SU-DHL-6 (cell line): ENCODE data around the gene ADAMTS17.

Experiments used
- H2AFZ ChIP-seq: fragments of 200-600 bp; sonication (generic); 2 replicates; pipeline ENCODE4 v1.6.1; 2014; ENCODE audit warnings: low read depth, mild to moderate bottlenecking, moderate library complexity, mixed read lengths, antibody characterized with exemption, low read length; ENCODE audit not compliant: severe bottlenecking
- H3F3A ChIP-seq: fragments of 200-600 bp; shearing (Covaris generic); 2 replicates; pipeline ENCODE4 v1.6.0; 2016; ENCODE audit warnings: antibody characterized with exemption, mild to moderate bottlenecking; ENCODE audit not compliant: insufficient read depth
- H3K27ac ChIP-seq: fragments of 200-600 bp; sonication (generic); 2 replicates; pipeline ENCODE4 v1.5.1; 2016; ENCODE audit warnings: low read depth, mild to moderate bottlenecking, low read length, moderate library complexity, mixed read lengths
- H3K27me3 ChIP-seq: fragments of 200-600 bp; sonication (generic), shearing (Covaris generic); 2 replicates; pipeline ENCODE4 v1.6.0; 2014; ENCODE audit warnings: mild to moderate bottlenecking, low read length
- H3K36me3 ChIP-seq: fragments of 200-600 bp; sonication (generic); 2 replicates; pipeline ENCODE4 v1.6.1; 2014; ENCODE audit warnings: mild to moderate bottlenecking, low read length, mixed read lengths
- H3K4me2 ChIP-seq: fragments of 300-600, 200-600 bp; shearing (Covaris generic), sonication (generic); 2 replicates; pipeline ENCODE4 v1.6.0; 2014; ENCODE audit warnings: low read length, low read depth, mild to moderate bottlenecking; ENCODE audit not compliant: poor library complexity, severe bottlenecking
- H3K4me3 ChIP-seq: fragments of 200-600 bp; sonication (generic); 2 replicates; pipeline ENCODE4 v1.5.1; 2014; ENCODE audit warnings: antibody characterized with exemption, low read length, mild to moderate bottlenecking, mixed read lengths; ENCODE audit not compliant: insufficient read depth, poor library complexity, severe bottlenecking
- H3K79me2 ChIP-seq: fragments of 200-600 bp; sonication (generic); 2 replicates; pipeline ENCODE4 v1.6.1; 2014; ENCODE audit warnings: mild to moderate bottlenecking, low read length, moderate library complexity; ENCODE audit not compliant: insufficient read depth
- H3K9ac ChIP-seq: fragments of 200-600 bp; sonication (generic); 2 replicates; pipeline ENCODE4 v1.7.0; 2014; ENCODE audit warnings: mild to moderate bottlenecking, low read length
- H3K9me2 ChIP-seq: fragments of 200-600 bp; sonication (generic); replicated peaks from 2 replicates; pipeline ENCODE4 v1.6.1; 2014; ENCODE audit warnings: low read length; ENCODE audit not compliant: insufficient read depth
- H3K9me3 ChIP-seq: fragments of 200-600 bp; sonication (generic); 2 replicates; pipeline ENCODE4 v1.6.1; 2014; ENCODE audit warnings: low read length, mixed read lengths; ENCODE audit not compliant: insufficient read depth
- H4K20me1 ChIP-seq: fragments of 200-600 bp; sonication (generic); 2 replicates; pipeline ENCODE4 v1.6.1; 2014; ENCODE audit warnings: low read depth, mild to moderate bottlenecking, antibody characterized with exemption, low read length, moderate library complexity, mixed read lengths
- CTCF ChIP-seq: fragments of 200-600 bp; sonication (generic); IDR thresholded peaks from one replicate; pipeline ENCODE4 v1.5.1; 2017; ENCODE audit warnings: antibody characterized with exemption, mild to moderate bottlenecking, low read length, moderate library complexity; ENCODE audit not compliant: insufficient read depth, poor library complexity, severe bottlenecking
- EZH2phosphoT487 ChIP-seq: fragments of 200-600 bp; sonication (generic), shearing (Covaris generic); conservative IDR thresholded peaks from 2 replicates; pipeline ENCODE4 v1.6.1; 2018; ENCODE audit warnings: mild to moderate bottlenecking, antibody characterized with exemption, low read length, moderate library complexity, mixed read lengths

Gene ADAMTS17

GRCh38 chr15:100218434-100218833 is 123.3 kb downstream of the ADAMTS17 start:
- no peak for TF ChIP-seq EZH2phosphoT487

GRCh38 chr15:100216182-100216581 is 125.6 kb downstream of the ADAMTS17 start:
- TF ChIP-seq EZH2phosphoT487 (no peak), CTCF (no peak)
- no peak overlapping the region for H3K9ac ChIP-seq
- no peaks in the 10 kb centered on the region for H3K79me2 ChIP-seq
- H3K9me3 ChIP-seq: no peaks in the 10 kb centered on the region
- H3K4me3 ChIP-seq: no peak overlapping the region
- no peaks in the 10 kb centered on the region for H3F3A ChIP-seq
- H3K4me2 ChIP-seq: no peak overlapping the region
- H4K20me1 ChIP-seq: no peaks in the 10 kb centered on the region
- H3K27me3 ChIP-seq: no peaks in the 10 kb centered on the region
- H3K9me2 ChIP-seq: no peaks in the 10 kb centered on the region
- no peaks in the 10 kb centered on the region for H3K36me3 ChIP-seq
- H2AFZ ChIP-seq: no peak overlapping the region
- H3K27ac ChIP-seq: no peak overlapping the region

More at GRCh38 chr15:100218434-100218833, 123.3 kb downstream of the ADAMTS17 start:
- H4K20me1 ChIP-seq: no peaks in the 10 kb centered on the region
- no peaks in the 10 kb centered on the region for H3K9me3 ChIP-seq
- H3K4me2 ChIP-seq: no peak overlapping the region
- H3K27ac ChIP-seq: no peak overlapping the region
- H3K9me2 ChIP-seq: no peaks in the 10 kb centered on the region
- no peak overlapping the region for H2AFZ ChIP-seq
- H3K27me3 ChIP-seq: no peaks in the 10 kb centered on the region
- H3K79me2 ChIP-seq: no peaks in the 10 kb centered on the region
- no peaks in the 10 kb centered on the region for H3F3A ChIP-seq
- no peak overlapping the region for H3K9ac ChIP-seq
- no peaks in the 10 kb centered on the region for H3K36me3 ChIP-seq
- H3K4me3 ChIP-seq: no peak overlapping the region

- no peak overlapping the region for H3K9ac ChIP-seq
- no peak overlapping the region for H3K4me2 ChIP-seq
- H2AFZ ChIP-seq: no peak overlapping the region
- no peak overlapping the region for H3K27ac ChIP-seq
- H3K36me3 ChIP-seq: no peaks in the 10 kb centered on the region
- no peaks in the 10 kb centered on the region for H3K79me2 ChIP-seq
- H3K4me3 ChIP-seq: no peak overlapping the region
- no peaks in the 10 kb centered on the region for H3K27me3 ChIP-seq
- H3K9me2 ChIP-seq: no peaks in the 10 kb centered on the region
- no peaks in the 10 kb centered on the region for H3K9me3 ChIP-seq
- no peaks in the 10 kb centered on the region for H4K20me1 ChIP-seq
- no peaks in the 10 kb centered on the region for H3F3A ChIP-seq
- no peak for TF ChIP-seq EZH2phosphoT487
- TF ChIP-seq CTCF: no peak
Measured at GRCh38 chr15:100215843-100216169, 126.0 kb downstream of the ADAMTS17 start.

GRCh38 chr15:100215031-100215842 is 126.5 kb downstream of the ADAMTS17 start:
- Histone ChIP-seq H3K27ac (no peak overlapping the region), H3K4me2 (no peak overlapping the region), H3K79me2 (no peaks in the 10 kb centered on the region), H3K4me3 (no peak overlapping the region), H3K27me3 (no peaks in the 10 kb centered on the region), H2AFZ (no peak overlapping the region), H3K9me3 (no peaks in the 10 kb centered on the region), H3K36me3 (no peaks in the 10 kb centered on the region), H4K20me1 (no peaks in the 10 kb centered on the region), H3K9ac (no peak overlapping the region), H3F3A (no peaks in the 10 kb centered on the region), H3K9me2 (no peaks in the 10 kb centered on the region)
- TF ChIP-seq CTCF: no peak
- TF ChIP-seq EZH2phosphoT487: no peak
